Measurements from ENCODE around the gene ACER2.

GRCh38 chr9:19381656-19382055, 27.2 kb upstream of the ACER2 start:
- TF ChIP-seq EZH2 (IDR thresholded peaks at IDR 0.05; ENCODE audit: low read length) (no peak), CTCF (optimal IDR thresholded peaks at IDR 0.05 in 1 of 3, IDR thresholded peaks at IDR 0.05 in 1 of 3, conservative IDR thresholded peaks at IDR 0.05 in 1 of 3; ENCODE audit: extremely low read depth in 1 of 3, insufficient read depth in 2 of 3, low read length in 3 of 3) (no peak)

Measured in keratinocyte (primary cell).